ENCODE measurements around the gene OR8D4.

The OR8D4 gene

DNA sequence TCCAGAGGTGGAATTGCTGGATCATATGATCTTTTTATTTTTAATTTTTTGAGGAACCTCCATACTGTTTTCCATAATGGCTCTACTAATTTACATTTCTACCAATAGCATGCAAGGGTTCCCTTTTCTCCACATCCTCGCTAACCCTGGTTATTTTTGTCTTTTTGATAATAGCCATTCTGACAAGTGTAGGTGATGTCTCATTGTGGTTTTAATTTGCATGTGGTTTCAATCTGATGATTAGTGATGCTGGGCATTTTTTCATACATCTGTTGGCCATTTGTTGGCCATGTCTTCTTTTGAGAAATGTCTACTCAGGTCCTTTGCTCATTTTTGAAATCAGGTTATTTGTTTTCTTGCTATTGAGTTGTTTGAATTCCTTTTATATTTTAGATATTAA is 22.1 kb downstream of the OR8D4 start:
- FAIRE-seq = no peak
- DNase-seq (ENCODE audit: insufficient read length, low spot score) = no peak
- TF ChIP-seq, protein P1, sequence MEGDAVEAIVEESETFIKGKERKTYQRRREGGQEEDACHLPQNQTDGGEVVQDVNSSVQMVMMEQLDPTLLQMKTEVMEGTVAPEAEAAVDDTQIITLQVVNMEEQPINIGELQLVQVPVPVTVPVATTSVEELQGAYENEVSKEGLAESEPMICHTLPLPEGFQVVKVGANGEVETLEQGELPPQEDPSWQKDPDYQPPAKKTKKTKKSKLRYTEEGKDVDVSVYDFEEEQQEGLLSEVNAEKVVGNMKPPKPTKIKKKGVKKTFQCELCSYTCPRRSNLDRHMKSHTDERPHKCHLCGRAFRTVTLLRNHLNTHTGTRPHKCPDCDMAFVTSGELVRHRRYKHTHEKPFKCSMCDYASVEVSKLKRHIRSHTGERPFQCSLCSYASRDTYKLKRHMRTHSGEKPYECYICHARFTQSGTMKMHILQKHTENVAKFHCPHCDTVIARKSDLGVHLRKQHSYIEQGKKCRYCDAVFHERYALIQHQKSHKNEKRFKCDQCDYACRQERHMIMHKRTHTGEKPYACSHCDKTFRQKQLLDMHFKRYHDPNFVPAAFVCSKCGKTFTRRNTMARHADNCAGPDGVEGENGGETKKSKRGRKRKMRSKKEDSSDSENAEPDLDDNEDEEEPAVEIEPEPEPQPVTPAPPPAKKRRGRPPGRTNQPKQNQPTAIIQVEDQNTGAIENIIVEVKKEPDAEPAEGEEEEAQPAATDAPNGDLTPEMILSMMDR (IDR thresholded peaks at IDR 0.05; ENCODE audit: insufficient read depth, missing control alignments) = no peak

DNA sequence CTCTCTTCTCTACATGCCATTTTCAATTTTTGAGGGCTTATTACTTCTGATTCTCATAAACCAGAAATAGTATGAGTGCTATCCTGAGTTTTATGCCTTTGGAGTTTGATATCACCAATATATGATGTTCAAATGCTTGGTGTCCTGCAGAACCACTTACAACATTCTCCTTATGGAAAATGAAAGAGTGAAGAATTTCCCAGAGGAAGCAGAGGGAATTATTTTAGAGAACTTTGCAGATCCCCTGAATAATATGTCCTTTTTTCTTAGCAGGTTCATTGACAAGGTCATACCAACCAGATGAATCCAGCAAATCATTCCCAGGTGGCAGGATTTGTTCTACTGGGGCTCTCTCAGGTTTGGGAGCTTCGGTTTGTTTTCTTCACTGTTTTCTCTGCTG is 37.4 kb downstream of the OR8D4 start, which contains the start of gene OR4D5:
Gene OR4D5 (plus strand): TSS at position 301 of the 400 bp plus-strand sequence. CDS start 0 bp downstream, at position 301.
- no peak for FAIRE-seq
- TF ChIP-seq, protein P1 (IDR thresholded peaks at IDR 0.05; ENCODE audit: insufficient read depth, missing control alignments) = no peak
- DNase-seq (ENCODE audit: insufficient read length, low spot score) = no peak

DNA sequence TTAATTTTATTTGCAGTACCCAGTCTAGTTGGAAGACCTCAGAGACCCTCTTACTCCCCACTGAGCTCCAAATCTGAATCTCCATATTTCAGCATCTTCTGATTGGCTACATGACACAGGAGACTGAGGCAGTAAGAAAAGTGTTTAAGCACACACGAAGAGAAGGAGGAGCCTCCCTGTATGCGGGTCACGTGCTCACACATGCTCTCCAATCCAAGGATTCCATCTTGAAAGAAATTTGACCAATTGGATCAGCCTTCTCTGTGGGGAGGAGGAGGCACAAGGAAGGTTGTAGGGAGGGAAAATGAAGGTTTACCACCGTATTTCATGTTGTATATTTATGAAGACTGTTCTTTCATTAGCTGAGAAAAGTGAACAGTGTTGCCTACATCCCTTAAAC is 40.4 kb downstream of the OR8D4 start:
- DNase-seq (ENCODE audit: insufficient read length, low spot score) = no peak
- TF ChIP-seq, protein P1 (IDR thresholded peaks at IDR 0.05; ENCODE audit: insufficient read depth, missing control alignments) = no peak
- FAIRE-seq = no peak

DNA sequence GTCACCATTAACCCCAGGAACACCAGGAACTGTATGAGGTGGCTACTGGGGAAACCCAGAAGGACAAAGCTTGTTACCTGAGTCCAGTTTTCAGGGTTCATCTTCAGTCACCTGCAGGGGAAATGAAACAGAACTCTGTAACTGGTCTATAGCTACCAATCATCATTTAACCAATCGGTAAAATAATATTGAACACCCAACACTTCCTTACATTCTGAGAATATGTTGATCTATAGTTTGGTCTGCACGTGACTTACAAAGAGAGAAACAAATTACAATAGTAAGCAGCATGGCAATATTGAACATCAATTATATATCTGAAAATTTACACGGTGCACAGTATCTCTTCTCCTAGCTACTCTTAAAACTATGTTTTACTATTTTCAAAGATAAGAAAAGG is 41.8 kb downstream of the OR8D4 start, which contains the start of gene OR6T1:
Gene OR6T1 (minus strand): TSS at position 101 of the 400 bp plus-strand sequence. CDS start 0 bp downstream, at position 101.
- DNase-seq (ENCODE audit: insufficient read length, low spot score) (no peak), FAIRE-seq (no peak)
- TF ChIP-seq, protein P1 (IDR thresholded peaks at IDR 0.05; ENCODE audit: insufficient read depth, missing control alignments) = no peak

DNA sequence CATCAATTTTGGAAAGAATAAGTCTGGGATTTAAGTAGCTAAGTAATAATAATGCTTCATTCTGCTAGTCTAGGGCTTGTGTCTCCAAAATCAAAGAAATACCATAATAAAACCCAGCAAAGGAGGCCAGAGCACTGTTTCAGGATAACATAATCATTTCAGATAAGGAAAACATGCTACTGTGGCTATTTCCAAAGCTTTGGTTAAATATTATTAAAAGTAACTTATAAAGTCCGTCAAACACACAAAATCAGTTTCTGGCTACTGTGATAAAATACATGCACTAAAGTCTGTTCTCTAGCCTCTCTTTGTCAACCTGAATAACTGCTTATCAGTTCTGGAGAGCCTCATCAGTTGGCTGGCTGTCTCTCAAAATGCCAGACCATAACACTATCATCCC is 43.2 kb downstream of the OR8D4 start:
- TF ChIP-seq, protein P1 (IDR thresholded peaks at IDR 0.05; ENCODE audit: insufficient read depth, missing control alignments) = no peak
- DNase-seq (ENCODE audit: insufficient read length, low spot score) = no peak
- no peak for FAIRE-seq

DNA sequence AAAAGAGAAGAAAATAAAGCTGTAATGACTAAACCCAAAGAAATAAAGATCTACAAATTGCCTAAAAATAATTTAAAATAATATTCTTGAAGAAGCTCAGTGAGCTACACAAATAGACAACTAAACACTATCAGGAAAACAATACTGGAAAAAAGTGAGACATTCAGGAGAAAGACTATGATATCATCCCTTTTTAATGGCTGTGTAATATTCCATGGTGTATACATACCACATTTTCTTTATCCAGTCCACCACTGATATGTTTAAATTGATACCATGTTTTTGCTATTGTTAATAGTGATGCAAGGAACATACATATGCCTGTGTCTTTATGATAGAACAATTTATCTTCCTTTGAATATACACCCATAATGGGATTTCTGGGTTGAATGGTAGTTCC is 54.8 kb downstream of the OR8D4 start:
- DNase-seq (ENCODE audit: insufficient read length, low spot score) (no peak), FAIRE-seq (no peak)
- TF ChIP-seq, protein P1 (IDR thresholded peaks at IDR 0.05; ENCODE audit: insufficient read depth, missing control alignments) = no peak

Data from D721Med (cell line).